HAP-1 (cell line): ENCODE data around the gene PCBP3.
"Not testable (repeated sequence)": the region's sequence is repeated elsewhere in the genome, so short reads cannot be mapped to it uniquely, and the experiment has no call there.

Experiments used
- DNase-seq, 2 experiments: peaks; one replicate each; pipeline ENCODE4 v3.0.0-alpha.2; 2016 to 2020; ENCODE audit warnings: low spot score in 2 of 2
- H3K27me3 ChIP-seq: fragments of 250-450 bp; sonication (Bioruptor Pico); 2 replicates; pipeline ENCODE4 v1.5.1; 2020; ENCODE audit warnings: low read depth, mild to moderate bottlenecking, moderate library complexity
- H3K36me3 ChIP-seq: fragments of 250-450 bp; sonication (Bioruptor Pico); replicated peaks from 2 replicates; pipeline ENCODE4 v1.5.1; 2020; ENCODE audit warnings: mild to moderate bottlenecking
- H3K4me1 ChIP-seq: fragments of 250-450 bp; sonication (Bioruptor Pico); 2 replicates; pipeline ENCODE4 v1.5.1; 2020; ENCODE audit warnings: mild to moderate bottlenecking
- H3K4me3 ChIP-seq: fragments of 250-450 bp; sonication (Bioruptor Pico); 2 replicates; pipeline ENCODE4 v1.5.1; 2020; ENCODE audit warnings: mild to moderate bottlenecking, moderate library complexity
- H3K9me3 ChIP-seq: fragments of 250-450 bp; sonication (Bioruptor Pico); 2 replicates; pipeline ENCODE4 v1.5.1; 2020; ENCODE audit warnings: mild to moderate bottlenecking, moderate library complexity
- in situ Hi-C: fragments of 300-500 bp; cut with MboI; formaldehyde crosslinking; loops from 3 replicates; pipeline ENCODE4 v1.14.3; 2020; ENCODE audit warnings: low sequenced_read_pairs, inconsistent platforms, mixed read lengths

Gene PCBP3

GRCh38 chr21:45969921-45970673 is 326.6 kb downstream of the PCBP3 start:
- Histone ChIP-seq H3K36me3 (no peaks in the 10 kb centered on the region), H3K4me3 (no peak overlapping the region), H3K9me3 (peaks cover 3% of the 10 kb centered on the region; the same call in 1 of the 2 replicates), H3K4me1 (peaks cover 18% of the 10 kb centered on the region), H3K27me3 (no peaks in the 10 kb centered on the region)
- DNase-seq = no peak
- in situ Hi-C loops = no loop called here

- Histone ChIP-seq H3K27me3 (no peaks in the 10 kb centered on the region), H3K9me3 (no peaks in the 10 kb centered on the region), H3K4me3 (no peak overlapping the region), H3K36me3 (no peaks in the 10 kb centered on the region), H3K4me1 (peaks cover 18% of the 10 kb centered on the region)
- peak; percentile 19 to 84 for DNase-seq
- in situ Hi-C loops = no loop called here
Observed at GRCh38 chr21:45970674-45971615, 327.4 kb downstream of the PCBP3 start.

DNA sequence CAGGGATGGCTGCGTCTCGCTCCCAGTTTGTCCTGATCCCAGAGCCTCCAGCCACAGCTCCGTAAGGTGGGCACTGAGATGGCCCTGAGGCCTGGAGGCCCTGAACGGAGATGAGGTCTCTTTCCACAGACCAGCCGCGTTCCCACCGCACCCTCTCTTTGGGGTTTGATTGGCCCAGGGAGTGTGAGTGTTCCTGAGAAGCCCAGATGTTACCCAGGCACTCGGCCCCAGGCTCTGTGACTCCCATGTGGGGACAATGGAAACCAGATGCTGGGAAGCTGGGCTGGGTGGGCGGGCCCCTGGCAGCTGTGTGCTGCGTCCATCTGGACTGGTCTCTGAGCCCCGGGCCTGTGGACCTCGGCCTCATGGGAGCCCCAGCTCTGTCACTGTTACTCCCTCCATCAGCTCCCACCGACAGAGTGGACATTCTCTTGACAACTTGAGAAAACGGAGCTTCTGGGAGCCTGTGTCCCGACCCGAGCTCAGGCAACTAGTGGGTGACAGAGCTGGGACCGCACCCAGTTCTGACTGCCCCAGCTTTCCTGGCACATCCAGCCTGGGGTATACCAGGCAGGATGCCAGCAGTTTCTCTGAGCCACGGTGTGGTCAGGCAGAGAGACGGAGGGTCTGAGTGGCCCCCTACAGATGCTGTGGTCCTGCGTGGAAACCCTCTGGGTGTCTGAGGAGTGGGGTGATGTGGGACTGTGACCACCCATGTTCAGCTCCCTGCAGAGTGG is 328.3 kb downstream of the PCBP3 start:
- H3K36me3 ChIP-seq = no peaks in the 10 kb centered on the region
- in situ Hi-C loops = no loop called here
- no peaks in the 10 kb centered on the region for H3K9me3 ChIP-seq
- DNase-seq = no peak
- no peaks in the 10 kb centered on the region for H3K27me3 ChIP-seq
- no peak overlapping the region for H3K4me3 ChIP-seq
- peaks cover 21% of the 10 kb centered on the region for H3K4me1 ChIP-seq

DNA sequence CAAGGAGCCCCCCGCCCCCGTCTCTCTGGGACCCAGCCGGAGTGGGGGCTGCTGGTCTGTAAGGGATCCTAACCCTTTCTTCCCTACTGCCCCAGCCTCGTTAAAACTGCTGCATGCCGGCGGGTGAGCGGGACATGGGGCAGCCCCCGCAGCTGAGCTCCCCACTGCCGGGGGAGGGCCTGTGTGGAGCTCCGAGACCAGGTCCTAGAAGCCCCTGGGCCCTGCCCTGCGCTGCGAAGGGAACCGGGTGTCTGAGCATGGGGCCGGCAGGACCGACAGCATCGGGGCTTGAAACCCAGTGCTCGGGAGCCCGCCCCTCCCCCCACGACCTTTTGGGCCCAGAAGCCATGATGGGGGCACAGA is 328.8 kb downstream of the PCBP3 start:
- no peak for DNase-seq
- Histone ChIP-seq H3K27me3 (no peaks in the 10 kb centered on the region), H3K4me3 (no peak overlapping the region), H3K9me3 (no peaks in the 10 kb centered on the region), H3K36me3 (no peaks in the 10 kb centered on the region), H3K4me1 (peaks cover 21% of the 10 kb centered on the region)
- in situ Hi-C loops = no loop called here

DNA sequence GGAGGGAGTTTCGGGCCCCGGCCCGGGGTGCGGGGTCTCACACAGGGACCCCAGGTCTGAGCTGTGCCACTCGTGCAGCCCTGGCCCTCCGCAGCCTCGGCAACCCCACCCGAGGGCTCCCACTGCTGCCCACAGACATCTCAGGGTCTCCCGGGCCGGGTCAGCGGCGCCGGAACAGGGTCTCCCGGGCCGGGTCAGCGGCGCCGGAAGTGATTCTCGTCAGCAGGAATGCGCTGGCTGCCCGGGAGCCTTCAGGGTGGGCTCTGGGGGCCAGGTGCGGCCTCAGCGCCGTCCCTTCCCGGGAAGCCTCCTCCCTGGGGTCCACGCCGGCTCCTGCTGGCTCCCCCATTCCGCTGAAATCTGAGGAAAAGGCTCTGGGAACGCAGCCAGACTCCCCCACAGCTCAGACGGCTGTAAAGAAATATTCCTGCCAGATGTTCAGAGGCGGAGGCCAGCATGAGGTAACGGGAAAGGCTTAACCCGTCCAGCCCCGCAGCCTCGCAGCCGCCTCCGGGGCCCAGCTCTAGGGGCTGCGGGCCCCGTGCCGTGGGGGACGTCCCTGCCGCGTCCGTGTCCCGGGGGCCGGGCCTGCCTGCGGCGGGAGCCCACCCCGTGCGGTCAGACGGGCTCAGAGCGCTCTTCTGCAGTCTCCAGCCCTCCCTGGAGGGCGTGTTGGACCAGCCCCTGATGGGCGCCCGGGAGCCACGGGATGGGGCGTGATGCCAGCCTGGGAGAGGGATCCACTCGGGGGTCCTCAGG is 329.4 kb downstream of the PCBP3 start:
- no peak for DNase-seq
- Histone ChIP-seq H3K36me3 (no peaks in the 10 kb centered on the region), H3K27me3 (no peaks in the 10 kb centered on the region), H3K4me1 (peaks cover 21% of the 10 kb centered on the region), H3K4me3 (no peak overlapping the region), H3K9me3 (no peaks in the 10 kb centered on the region)
- in situ Hi-C loops = no loop called here

DNA sequence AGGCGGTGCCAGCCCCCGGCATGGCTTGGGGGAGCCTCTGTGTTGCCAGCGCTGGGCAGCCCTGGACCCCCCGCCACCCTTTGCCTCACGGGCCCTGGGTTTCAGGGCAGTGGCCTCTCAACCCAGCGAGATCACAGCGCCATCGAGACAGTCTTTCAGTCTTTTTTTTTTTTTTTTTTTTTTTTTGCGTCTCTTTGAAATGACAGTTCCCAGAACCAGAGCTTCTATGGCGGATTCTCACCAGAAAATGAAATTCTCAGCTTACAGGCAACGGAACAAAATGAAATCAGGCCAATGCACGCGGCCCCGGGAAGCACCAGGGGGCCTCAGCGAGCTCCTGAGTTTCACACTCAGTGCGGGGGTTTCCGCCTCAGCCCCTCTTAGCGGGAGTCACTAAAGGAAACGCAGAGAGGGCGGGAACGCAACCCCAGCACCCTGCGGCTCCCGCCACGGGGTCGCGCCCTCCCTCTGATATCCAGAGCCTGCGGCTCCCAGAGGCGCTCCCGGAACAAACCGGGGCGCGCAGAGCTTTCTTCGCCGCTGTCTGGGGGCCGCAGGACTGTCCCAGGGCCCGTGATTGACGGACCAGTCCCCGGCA is 330.0 kb downstream of the PCBP3 start:
- no peaks in the 10 kb centered on the region for H3K36me3 ChIP-seq
- DNase-seq = peak; percentile 81 to 91
- H3K4me3 ChIP-seq = peak overlapping the region; percentile 29
- no peaks in the 10 kb centered on the region for H3K27me3 ChIP-seq
- in situ Hi-C loops = no loop called here
- peaks cover 21% of the 10 kb centered on the region for H3K4me1 ChIP-seq
- no peaks in the 10 kb centered on the region for H3K9me3 ChIP-seq

DNA sequence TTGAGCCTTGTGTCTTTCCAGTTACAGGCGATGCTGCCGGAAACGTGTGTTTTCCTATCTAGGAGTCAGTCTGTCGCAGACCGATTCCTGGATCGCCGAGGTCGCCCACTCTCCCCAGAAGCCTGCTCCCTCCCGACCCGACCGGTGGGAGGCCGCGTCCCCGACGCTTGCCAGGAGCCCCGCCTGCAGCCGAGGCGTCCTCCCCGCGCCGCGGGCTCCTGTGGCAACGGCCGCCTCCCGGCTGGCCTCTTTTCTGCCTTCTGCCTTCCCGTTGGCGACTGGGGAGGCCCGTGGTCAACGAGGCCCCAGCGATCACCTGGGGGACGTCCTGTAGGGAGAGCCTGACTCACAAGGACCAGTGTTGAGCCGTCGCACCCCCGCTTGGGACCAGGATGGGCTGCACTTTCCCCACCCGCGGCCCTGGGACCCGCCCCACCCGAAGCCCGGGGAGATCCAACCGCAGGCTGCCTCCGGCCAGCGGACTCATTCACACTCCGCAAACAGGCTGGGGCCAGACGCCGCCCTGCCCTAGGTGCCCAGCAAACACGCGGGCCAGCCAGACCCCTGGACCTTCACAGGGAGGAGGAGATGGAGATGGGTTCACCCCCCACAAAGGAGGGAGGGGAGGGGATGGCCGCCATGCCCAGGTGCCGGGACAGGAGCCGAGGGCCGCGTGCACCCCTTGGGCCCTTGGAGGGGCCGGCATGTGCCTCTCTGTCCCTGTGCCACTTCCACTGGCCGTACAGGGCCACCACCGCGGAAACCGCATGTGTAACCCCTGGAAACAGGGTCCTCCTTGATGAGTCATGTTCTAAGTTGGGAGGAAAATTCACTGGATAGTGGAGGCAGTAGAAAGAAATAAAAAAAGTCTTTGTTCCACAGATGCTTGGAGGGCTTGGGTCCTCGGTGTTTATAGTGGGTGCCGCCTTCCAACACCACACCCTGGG is 330.8 kb downstream of the PCBP3 start:
- Histone ChIP-seq H3K4me1 (peaks cover 21% of the 10 kb centered on the region), H3K27me3 (no peaks in the 10 kb centered on the region), H3K9me3 (no peaks in the 10 kb centered on the region), H3K4me3 (peak overlapping the region; percentile 29), H3K36me3 (no peaks in the 10 kb centered on the region)
- in situ Hi-C loops = no loop called here
- peak in 1 of 2 experiments; percentile 10 for DNase-seq

GRCh38 chr21:45975020-45975666 is 331.6 kb downstream of the PCBP3 start:
- H3K4me1 ChIP-seq = peaks cover 21% of the 10 kb centered on the region
- H3K27me3 ChIP-seq = no peaks in the 10 kb centered on the region
- H3K4me3 ChIP-seq = no peak overlapping the region
- in situ Hi-C loops = no loop called here
- H3K9me3 ChIP-seq = no peaks in the 10 kb centered on the region
- DNase-seq = peak in 1 of 2 experiments; percentile 26
- H3K36me3 ChIP-seq = no peaks in the 10 kb centered on the region

- H3K4me3 ChIP-seq, DNase-seq, H3K9me3 ChIP-seq, in situ Hi-C loops, H3K27me3 ChIP-seq, H3K36me3 ChIP-seq: not testable (repeated sequence)
- H3K4me1 ChIP-seq = peaks cover 21% of the 10 kb centered on the region
Observed at GRCh38 chr21:45975667-45976409, 332.3 kb downstream of the PCBP3 start.

DNA sequence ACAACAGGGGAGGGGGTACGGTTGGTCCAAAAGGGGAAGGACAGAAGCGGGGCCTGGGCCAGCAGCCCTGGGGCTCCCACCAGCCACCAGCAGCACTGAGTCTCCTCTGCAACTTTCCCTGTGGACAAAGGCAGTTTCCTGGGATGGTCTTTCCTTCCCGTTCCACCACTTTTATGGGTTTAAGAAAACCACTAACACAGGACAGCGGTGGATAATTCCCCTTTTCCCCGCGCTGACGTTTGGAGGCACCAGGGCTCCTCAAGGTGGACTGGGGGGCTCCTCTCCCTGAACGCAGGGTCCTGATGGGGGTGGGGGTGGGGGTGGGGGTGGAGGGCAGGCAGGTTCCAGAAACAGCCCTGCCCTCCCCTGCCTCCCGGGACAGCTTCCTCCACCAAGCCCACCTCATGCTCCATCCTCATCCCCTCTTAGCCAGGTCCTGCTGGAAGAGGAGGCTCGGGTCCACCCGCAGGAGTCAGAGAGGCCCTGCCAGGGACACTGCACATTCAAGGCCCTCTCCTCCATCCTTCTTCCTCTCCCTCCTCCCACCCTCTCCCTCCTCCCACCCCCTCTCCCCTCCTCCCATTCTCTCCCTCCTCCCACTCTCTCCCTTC is 333.3 kb downstream of the PCBP3 start:
- in situ Hi-C loops = no loop called here
- no peak for DNase-seq
- Histone ChIP-seq H3K4me1 (peaks cover 24% of the 10 kb centered on the region), H3K4me3 (no peak overlapping the region), H3K27me3 (no peaks in the 10 kb centered on the region), H3K36me3 (no peaks in the 10 kb centered on the region), H3K9me3 (no peaks in the 10 kb centered on the region)

- H3K27me3 ChIP-seq = no peaks in the 10 kb centered on the region
- peaks cover 24% of the 10 kb centered on the region for H3K4me1 ChIP-seq
- H3K9me3 ChIP-seq = no peaks in the 10 kb centered on the region
- H3K36me3 ChIP-seq = no peaks in the 10 kb centered on the region
- no peak overlapping the region for H3K4me3 ChIP-seq
- in situ Hi-C loops = no loop called here
- peak in 1 of 2 experiments; percentile 11 for DNase-seq
Observed at GRCh38 chr21:45977396-45977795, 333.9 kb downstream of the PCBP3 start.
